GM19397 (cell line): ENCODE data around the gene RUVBL2.
"Not testable (repeated sequence)": the region's sequence is repeated elsewhere in the genome, so short reads cannot be mapped to it uniquely, and the experiment has no call there.

Source experiments
- ATAC-seq: cut with Tn5 transposase; IDR thresholded peaks from one replicate; pipeline ENCODE4 v1.9.1; 2021; ENCODE audit warnings: mild to moderate bottlenecking, moderate library complexity; ENCODE audit not compliant: unreplicated experiment

RUVBL2 gene

DNA sequence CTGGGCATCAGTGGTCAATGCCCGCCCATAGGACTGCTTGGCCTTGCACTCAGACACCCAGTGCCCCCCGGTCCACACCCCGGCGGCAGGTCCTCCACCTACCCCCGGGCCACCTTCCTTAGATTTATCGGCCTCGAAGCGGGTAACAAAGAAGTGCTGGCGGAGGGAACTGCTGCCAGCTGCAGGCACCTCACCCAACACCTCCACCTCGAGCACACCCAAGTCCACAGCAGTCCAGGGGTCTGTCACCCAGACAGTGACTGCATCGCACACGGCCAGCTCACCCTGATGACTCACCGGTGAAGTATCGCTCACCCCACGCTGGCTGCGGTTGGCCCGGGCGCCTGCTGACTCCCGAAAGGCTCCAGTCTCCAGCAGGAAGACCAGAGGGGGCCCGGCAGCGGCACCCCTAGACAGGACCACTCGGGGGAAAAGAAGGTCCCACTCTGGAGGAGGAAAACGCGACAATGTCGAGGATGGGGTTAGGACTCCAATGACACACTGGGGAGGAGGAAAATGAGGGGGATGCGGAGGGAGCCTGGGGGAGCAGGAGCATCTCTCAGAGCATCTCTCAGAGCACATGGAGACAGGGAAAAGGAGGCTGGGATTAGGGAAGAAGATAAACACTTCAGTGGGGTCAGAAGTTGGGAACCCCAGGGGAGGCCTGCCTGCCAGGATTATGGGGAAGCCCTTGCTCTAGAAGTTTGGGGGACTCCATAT is 45.0 kb downstream of the RUVBL2 start:
- not testable (repeated sequence) for ATAC-seq

DNA sequence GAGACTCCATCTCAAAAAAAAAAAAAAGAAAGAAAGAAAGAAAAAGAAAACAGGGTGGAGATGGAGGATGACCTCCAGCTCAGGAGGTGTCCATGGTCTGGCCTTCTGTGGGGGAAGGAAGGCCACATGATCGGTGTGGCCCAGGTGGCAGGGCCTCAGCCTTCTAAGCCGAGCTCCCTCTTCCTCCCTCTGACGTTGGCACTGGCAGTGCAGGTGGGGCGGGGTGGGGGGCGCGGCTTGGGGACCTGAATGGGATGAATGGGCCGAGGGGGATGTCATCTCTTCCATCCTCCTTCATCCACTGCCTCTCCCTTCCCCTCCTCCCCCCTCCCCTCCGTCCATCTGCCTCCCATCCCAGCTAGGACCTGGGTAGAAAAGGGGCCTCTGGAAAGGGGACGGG is 46.0 kb downstream of the RUVBL2 start:
- ATAC-seq, result not testable (repeated sequence)

DNA sequence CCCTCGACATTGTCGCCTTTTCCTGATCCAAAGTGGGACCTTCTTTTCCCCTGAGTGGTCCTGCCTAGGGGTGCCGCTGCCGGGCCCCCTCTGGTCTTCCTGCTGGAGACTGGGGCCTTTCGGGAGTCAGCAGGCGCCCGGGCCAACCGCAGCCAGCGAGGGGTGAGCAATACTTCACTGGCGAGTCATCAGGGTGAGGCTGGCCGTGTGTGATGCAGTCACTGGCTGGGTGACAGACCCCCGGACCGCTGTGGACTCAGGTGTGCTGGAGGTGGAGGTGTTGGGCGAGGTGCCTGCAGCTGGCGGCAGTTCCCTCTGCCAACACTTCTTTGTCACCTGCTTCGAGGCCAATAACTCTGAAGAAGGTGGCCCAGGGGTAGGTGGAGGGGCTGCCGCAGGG is 48.5 kb downstream of the RUVBL2 start:
- ATAC-seq, result no peak

DNA sequence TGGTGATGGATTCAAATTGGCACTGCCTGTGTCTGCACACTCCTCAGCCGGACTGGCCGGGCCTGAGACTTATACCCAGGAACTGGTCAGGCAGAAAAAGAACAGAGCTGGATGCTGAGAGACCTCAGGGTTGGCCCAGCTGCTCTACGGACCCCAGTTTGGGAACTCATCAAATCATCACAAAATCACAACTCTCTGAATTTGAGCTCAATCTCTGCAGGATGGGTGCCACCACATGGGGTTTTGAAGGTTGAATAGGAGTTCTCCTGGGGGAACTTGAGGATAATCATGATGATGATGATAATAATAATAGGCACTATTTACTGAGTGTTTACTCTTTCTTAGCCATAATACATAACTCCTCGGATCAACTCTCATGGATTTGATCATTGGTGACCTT is 49.0 kb downstream of the RUVBL2 start:
- ATAC-seq, result not testable (repeated sequence)

DNA sequence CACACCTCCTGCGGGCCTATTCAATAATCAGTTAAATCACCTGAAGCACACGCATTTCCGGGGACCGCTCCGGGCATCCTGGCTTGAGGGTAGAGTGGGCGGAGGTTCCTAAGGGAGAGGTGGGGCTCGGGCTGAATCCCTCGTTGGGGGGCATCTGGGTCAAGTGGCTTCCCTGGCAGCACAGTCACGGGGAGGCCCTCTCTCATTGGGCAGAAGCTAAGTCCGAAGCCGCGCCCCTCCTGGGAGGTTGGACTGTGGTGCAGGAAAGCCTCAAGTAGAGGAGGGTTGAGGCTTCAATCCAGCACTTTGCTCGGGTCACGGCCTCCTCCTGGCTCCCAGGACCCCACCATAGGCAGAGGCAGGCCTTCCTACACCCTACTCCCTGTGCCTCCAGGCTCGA is 49.9 kb downstream of the RUVBL2 start, which contains the start of gene CGB5:
CGB5 (plus strand) TSS at position 301 of the 400 bp plus-strand sequence. CDS start 362 bp downstream, outside the sequence.
- not testable (repeated sequence) for ATAC-seq

DNA sequence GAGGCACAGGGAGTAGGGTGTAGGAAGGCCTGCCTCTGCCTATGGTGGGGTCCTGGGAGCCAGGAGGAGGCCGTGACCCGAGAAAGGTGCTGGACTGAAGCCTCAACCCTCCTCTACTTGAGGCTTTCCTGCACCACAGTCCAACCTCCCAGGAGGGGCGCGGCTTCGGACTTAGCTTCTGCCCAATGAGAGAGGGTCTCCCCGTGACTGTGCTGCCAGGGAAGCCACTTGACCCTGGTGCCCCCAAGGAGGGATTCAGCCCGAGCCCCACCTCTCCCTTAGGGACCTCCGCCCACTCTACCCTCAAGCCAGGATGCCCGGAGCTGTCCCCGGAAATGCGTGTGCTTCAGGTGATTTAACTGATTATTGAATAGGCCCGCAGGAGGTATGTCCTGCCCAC is 55.3 kb downstream of the RUVBL2 start, which contains the start of gene CGB8:
CGB8 (minus strand) TSS at position 101 of the 400 bp plus-strand sequence. CDS start 372 bp downstream, outside the sequence.
- not testable (repeated sequence) for ATAC-seq

DNA sequence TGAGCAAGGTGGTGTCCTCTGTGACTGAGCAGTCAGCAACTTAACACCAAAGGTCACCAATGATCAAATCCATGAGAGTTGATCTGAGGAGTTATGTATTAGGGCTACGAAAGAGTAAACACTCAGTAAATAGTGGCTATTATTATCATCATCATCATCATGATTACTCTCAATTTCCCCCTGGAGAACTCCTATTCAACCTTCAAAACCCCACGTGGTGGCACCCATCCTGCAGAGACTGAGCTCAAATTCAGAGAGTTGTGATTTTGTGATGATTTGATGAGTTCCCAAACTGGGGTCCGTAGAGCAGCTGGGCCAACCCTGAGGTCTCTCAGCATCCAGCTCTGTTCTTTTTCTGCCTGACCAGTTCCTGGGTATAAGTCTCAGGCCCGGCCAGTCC is 56.1 kb downstream of the RUVBL2 start:
- not testable (repeated sequence) for ATAC-seq

DNA sequence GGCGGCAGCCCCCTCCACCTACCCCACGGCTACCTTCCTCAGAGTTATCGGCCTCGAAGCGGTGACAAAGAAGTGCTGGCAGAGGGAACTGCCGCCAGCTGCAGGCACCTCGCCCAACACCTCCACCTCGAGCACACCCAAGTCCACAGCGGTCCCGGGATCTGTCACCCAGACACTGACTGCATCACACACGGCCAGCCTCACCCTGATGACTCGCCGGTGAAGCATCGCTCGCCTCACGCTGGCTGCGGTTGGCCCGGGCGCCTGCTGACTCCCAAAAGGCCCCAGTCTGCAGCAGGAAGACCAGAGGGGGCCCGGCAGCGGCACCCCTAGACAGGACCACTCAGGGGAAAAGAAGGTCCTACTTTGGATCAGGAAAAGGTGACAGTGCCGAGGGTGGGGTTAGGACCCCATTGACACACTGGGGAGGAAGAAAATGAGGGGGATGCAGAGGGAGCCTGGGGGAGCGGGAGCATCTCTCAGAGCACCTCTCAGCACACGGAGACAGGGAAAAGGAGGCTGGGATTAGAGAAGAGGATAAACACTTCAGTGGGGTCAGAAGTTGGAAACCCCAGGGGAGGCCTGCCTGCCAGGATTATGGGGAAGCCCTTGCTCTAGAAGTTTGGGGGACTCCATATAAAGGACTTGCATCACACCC is 56.8 kb downstream of the RUVBL2 start:
- ATAC-seq, result not testable (repeated sequence)

DNA sequence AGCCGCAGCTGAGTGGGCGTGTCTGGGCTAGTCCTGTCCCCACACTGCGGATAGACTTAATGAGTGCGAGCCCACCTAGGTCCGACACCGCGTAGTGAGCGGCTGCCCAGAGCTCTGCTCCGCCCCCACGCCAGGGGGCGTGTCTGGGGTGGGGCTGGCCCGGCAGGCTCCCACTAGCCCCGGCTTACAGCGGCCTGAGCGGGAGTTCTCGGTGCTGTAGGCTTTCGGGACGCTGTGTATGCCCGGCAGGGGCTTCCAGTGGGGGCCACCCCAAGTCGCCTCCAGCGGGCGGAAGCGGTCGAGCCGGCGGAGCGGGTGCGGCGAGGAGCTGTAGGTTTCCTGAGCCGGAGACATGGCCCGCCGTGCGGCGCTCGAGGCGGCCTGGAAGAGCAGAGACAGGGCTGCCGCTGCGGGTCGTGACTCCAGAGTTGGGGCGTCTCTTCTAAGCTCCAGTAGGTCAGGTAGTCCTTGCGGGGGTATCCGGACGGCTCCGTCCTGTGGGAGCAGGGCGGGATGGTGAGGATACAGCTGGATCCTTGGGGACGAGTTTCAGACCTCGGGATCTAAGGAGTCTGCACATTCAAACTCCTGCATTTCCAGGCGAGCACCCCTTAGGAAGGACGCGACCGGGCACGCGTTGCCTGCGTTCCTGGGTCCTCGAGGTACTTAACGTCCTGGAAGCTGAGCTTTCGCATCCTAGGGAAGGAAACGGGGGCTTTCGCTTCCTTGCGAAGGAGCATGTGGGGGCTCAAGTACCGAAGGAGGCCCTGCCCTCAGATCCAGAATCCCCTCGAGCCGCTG is 62.6 kb downstream of the RUVBL2 start:
- ATAC-seq, result no peak

DNA sequence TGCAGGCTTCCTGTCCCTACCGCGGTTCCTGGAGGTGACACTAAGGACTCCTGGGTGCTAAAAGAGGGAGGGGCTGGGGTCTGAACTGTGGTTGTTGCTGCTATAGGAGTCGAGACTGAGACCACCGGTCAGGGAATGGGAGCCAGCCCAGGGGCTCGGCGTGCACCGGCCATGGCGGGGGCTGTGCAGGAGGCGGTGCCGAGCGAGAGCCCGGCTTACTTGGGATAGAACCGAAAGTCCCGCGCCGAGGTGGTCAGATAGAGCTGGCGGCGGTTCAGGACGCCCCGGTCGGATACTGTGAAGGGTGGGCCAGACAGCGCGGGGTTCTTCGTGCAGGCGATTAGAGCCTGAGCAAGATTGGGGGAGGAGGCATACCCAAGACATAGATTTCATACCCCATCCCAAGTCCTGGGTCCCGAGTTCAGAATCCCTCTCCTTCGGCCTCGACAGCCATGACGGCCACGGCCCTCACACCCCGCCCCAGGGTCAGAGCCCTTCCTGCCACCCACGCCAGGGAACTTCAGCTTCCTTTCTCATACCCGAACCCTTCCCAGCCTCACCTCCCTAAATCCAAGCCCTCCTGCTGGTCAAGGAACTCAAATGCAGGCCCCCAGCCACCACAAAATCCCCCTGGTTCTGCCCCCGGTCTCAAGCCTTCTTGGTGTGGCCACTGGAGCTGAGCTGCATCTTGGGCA is 63.4 kb downstream of the RUVBL2 start:
- ATAC-seq, result not testable (repeated sequence)

DNA sequence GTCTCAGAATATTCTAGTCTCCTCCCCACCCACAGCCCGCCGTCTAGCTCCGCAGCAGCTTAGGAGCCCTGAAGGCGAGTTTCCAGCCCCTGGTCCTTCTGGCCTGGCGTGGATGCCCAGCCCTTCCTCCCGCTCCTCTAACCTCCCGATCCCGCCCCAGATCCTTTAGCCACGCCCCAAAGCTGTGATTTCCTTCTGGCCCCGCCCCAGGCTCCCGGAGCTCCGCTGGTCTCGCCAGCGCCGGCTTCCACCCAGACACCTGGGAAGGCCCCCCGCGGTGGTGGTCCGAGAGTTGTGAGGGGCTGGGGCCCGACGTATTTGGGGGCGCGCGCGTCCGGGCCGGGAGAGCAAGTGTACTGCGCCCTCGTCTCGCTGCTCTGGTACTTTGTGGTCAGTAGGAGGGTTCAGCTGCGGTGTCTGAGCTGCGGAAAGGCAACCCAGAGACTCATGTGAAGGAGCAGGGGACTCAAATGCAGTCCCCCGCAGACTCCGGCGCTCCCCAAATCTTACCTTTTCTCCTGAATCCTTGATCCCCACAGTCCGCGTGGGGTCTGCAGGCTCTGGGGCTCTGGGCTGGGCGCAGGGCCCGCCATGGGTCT is 64.0 kb downstream of the RUVBL2 start, which contains the start of gene CGB7:
CGB7 (minus strand) TSS at position 114 of the 599 bp plus-strand sequence. CDS start 2,374 bp downstream, outside the sequence.
- no peak for ATAC-seq

DNA sequence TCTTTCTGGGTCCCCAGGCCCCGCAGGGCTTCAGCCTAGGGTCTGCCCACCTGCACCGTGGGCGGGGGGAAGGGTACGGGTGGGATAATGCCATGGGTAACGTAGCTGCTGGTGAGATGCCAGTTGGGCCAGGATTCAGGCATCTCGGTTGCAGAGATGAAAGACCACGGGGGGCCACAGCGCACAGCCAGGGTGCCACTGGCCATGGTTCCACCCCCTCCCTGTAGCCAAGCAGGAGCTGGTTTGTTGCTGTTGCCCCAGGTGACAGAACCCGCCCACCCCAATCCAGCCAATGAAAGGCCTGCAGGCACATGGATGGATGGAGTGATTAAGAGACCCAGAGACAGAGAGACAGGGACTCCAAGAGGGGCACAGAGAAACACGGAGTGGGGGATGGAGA is 64.9 kb downstream of the RUVBL2 start:
- no peak for ATAC-seq

DNA sequence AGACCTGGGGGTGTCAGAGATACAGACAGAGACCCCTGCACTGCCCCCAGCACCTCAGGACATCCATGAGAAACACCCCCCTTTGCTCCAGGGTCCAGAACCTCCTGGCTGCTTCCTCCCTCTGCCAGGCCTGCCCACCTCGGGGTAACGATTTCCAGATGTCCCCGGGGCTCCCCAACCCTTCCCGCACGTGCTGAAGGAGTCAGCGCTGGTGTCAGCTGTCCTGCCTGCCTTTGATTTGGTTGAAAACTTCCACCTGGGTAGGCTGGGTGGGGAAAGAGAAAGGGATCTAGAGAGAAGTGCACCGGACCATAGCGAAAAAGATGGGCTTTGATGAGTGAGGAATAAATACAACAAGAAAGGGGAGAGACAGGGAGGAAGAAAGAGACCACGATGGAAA is 65.4 kb downstream of the RUVBL2 start:
- ATAC-seq, result no peak

DNA sequence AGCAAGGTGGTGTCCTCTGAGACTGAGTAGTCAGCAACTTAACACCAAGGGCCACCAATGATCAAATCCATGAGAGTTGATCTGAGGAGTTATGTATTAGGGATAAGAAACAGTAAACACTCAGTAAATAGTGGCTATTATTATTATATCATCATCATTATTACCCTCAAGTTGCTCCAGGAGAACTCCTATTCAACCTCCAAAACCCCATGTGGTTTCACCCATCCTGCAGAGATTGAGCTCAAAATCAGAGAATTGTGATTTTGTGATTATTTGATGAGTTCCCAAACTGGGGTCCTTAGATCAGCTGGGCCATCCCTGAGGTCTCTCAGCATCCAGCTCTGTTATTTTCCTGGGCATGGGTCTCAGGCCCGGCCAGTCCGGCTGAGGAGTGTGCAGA is 67.3 kb downstream of the RUVBL2 start:
- ATAC-seq, result no peak

DNA sequence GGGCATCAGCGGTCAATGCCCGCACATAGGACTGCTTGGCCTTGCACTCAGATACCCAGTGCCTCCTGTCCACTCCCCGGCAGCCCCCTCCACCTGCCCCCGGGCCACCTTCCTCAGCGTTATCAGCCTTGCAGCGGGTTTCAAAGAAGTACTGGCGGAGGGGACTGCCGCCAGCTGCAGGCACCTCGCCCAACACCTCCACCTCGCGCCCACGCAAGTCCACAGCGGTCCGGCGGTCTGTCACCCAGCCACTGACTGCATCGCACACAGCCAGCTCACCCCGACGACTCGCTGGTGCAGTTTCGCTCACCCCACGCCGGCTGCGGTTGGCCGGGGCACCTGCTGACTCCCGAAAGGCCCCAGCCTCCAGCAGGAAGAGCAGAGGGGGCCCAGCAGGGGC is 67.8 kb downstream of the RUVBL2 start:
- ATAC-seq, result no peak

DNA sequence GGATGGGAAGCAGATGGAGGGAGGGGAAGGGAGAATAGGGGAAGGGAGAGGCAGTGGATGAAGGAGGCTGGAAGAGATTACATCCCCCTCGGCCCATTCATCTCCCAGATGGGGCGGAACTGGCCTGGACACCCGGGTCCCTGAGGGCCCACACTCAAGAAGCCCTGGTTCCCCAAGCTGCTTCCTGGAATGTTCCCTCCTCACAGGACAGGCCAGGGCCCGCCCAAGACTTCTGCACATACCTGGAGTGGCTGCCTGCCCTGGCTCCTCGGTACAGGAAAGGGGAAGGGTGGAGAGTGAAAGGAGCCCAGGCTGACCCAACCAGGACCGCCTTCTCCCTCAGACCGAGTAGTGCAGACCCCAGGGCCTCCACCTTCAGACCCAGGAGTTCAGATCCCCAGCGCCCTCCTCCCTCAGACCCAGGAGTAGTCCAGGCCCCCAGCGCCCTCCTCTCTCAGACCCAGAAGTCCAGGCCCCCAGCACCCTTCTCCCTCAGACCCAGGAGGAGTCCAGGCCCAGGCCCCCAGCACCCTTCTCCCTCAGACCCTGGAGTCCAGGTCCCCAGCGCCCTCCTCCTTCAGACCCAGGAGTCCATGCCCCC is 70.4 kb downstream of the RUVBL2 start:
- ATAC-seq, result no peak

DNA sequence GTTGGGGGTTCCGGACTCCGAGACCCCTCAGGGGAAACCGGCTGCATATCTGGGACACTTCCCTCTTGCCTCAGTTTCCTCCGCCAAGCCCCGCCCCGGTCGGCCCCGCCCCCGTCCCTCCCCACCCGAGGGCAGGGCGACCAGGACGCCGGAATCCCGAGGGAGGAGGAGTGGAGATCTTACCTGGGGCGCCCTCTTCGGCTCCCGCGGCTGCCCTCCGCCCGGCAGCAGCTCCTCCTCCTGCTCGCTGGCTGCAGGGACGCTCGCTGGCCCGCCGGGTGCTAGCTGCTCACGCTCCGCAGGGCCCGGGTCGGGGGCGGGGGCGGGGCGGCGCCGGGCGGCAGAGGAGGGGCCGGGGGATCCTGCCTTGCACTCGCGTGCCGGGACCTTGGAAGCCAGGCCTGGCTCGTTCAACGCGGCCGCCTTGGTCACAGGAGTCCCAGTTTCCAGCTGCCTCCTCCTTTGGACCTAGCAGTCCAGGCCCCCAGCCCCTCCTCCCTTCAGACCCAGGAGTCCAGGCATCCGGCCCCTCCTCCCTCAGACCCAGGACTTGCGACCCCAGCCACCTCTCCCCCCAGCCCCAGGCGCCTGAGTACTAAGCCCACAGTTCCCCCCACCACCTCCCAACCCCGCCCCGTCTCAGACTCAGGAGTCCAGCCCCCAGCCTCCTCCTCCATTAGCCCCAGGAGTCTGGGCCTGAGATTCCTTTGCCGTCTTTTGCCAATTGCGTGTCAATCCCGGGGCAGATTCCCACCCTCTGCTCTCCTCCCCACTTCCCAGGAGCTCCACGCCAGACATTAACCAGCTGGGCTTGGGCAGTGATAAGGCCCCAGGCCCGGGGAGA is 71.3 kb downstream of the RUVBL2 start, which contains the start of gene NTF4:
NTF4 (minus strand) TSS at position 51 of the 844 bp plus-strand sequence. CDS start 2,821 bp downstream, outside the sequence.
- no peak for ATAC-seq
